Peyer's patch (tissue), 4 donors: ENCODE data around the gene OBP2B.

Experiments used
- CTCF ChIP-seq, 6 experiments: fragments of 450-650 bp in 4 of 6; fragments of 200-600 bp in 2 of 6; sonication (generic) in 1 of 6; IDR thresholded peaks; one replicate each; pipeline ENCODE4 v1.5.1; 2017 to 2019; ENCODE audit warnings: antibody characterized with exemption in 6 of 6, mild to moderate bottlenecking in 3 of 6, moderate library complexity in 1 of 6
- POLR2A ChIP-seq, 2 donors: fragments of 450-650 bp; IDR thresholded peaks; one replicate each; pipeline ENCODE4 v1.5.1; 2017; ENCODE audit warnings: antibody characterized with exemption in 2 of 2, mild to moderate bottlenecking in 2 of 2, moderate library complexity in 2 of 2

DNA sequence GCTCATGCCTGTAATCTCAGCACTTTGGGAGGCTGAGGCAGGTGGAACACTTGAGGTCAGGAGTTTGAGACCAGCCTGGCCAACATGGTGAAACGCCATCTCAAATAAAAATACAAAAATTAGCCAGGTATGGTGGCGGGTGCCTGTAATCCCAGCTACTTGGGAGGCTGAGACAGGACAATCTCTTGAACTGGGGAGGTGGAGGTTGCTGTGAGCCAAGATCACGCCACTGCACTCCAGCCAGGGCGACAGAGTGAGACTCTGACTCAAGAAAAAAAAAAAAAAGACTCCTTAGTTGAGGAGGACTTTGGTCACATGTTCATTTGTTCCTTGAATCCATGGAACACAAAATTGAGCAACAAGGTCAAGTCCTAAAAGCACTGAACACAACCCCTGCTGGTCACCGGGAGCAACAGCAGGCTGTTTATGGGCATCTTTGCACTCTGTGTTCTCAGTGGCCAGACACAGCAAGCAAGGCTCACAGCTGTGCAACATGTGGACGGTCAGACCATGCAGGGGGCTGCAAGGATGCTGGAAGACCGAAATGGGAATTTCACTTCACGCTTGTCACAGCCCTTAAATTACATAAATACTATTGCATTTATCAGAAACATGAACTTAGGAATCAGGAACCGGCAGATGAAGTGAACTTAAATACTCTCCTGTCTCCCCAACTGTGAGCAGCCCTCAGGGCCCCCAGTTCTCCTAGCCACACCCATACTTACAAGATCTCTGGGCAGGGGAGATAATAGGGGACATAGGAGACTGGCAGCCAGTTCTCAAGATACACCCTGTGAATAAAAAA is 48.1 kb downstream of the OBP2B start:
- TF ChIP-seq CTCF (IDR thresholded peaks at IDR 0.05) (peak; percentile 65 to 94 (median 87)), POLR2A (IDR thresholded peaks at IDR 0.05) (no peak)
